HepG2 (cell line): ENCODE data around the gene USP5. TPM values are rescaled to one million over a fixed set of nuclear protein-coding genes. Genes with fewer than 3 reads are reported as not detected.
"Not testable (repeated sequence)": the region's sequence is repeated elsewhere in the genome, so short reads cannot be mapped to it uniquely, and the experiment has no call there.

Experiments used
- ATAC-seq: fragments of 200-7000 bp; cut with Tn5 transposase; 3 replicates; pipeline ENCODE4 v1.9.1; 2020; ENCODE audit warnings: mild to moderate bottlenecking, moderate library complexity
- BruUV-seq: library from RNA; stranded (reverse); fragments of 400-500 nt; replicated peaks from 2 replicates; lab custom pipeline; 2021; lab: Mats Ljungman, UMichigan
- CTCF ChIA-PET: fragments of 300-600 bp; formaldehyde crosslinking; extraction: SDS; loops from one replicate; lab custom pipeline; 2021; ENCODE audit warnings: low total read pairs, inconsistent platforms, low intra/inter-chr PET ratio; lab: Yijun Ruan, JAX
- POLR2A ChIA-PET: fragments of 350-600 bp; sonication (Branson Sonifier 250); formaldehyde crosslinking; loops from one replicate; lab custom pipeline; 2020; ENCODE audit warnings: antibody characterized with exemption, inconsistent platforms; lab: Yijun Ruan, JAX
- DNase-seq: peaks from one replicate; pipeline ENCODE4 v3.0.0-alpha.2; 2015; ENCODE audit warnings: low spot score
- FAIRE-seq: peaks from 3 replicates; lab custom pipeline; 2011; peaks lifted over from hg19 to GRCh38; lab: Jason Lieb, UNC
- H2AFZ ChIP-seq: one replicate; pipeline ENCODE4 v1.6.1; 2011; ENCODE audit warnings: low read length, inconsistent platforms
- H3K27ac ChIP-seq: fragments of 300-600 bp; 3 replicates; pipeline ENCODE4 v1.8.0; 2011; ENCODE audit warnings: mixed run types, mild to moderate bottlenecking, mixed read lengths, low read length, inconsistent platforms; ENCODE audit not compliant: insufficient read depth; ENCODE audit errors: extremely low read length
- H3K27me3 ChIP-seq, 2 experiments: fragments of 200-600 bp in 1 of 2; 2 replicates in 1 of 2; 3 replicates in 1 of 2; pipeline versions ENCODE4 v1.6.0 to v1.8.0; 2011; ENCODE audit warnings: low read length in 2 of 2, mild to moderate bottlenecking in 2 of 2, moderate library complexity in 2 of 2, inconsistent platforms in 1 of 2; ENCODE audit not compliant: insufficient read depth in 2 of 2, control insufficient read depth in 1 of 2
- H3K36me3 ChIP-seq, 2 experiments: fragments of 200-600 bp in 1 of 2; replicated peaks in 1 of 2; 2 replicates in 1 of 2; 3 replicates in 1 of 2; pipeline versions ENCODE4 v1.5.1 to v1.8.0; 2011; ENCODE audit warnings: low read length in 2 of 2, inconsistent platforms in 1 of 2; ENCODE audit not compliant: insufficient read depth in 2 of 2, control insufficient read depth in 1 of 2
- H3K4me1 ChIP-seq: 2 replicates; pipeline ENCODE4 v1.5.1; 2012; ENCODE audit warnings: low read length, inconsistent platforms; ENCODE audit not compliant: insufficient read depth
- H3K4me2 ChIP-seq: 2 replicates; pipeline ENCODE4 v1.6.0; 2011; ENCODE audit warnings: low read depth, low read length, inconsistent platforms
- H3K4me3 ChIP-seq, 3 experiments: fragments of 200-600 bp in 1 of 3; sonication (generic), shearing (Covaris generic) in 1 of 3; replicated peaks in 1 of 3; 2 replicates each; pipeline ENCODE4 v1.5.1; 2011 to 2016; ENCODE audit warnings: low read length in 3 of 3, inconsistent platforms in 2 of 3, low read depth in 2 of 3, mild to moderate bottlenecking in 2 of 3, control low read depth in 1 of 3, mixed read lengths in 1 of 3; ENCODE audit not compliant: insufficient read depth in 1 of 3
- H3K79me2 ChIP-seq: one replicate; pipeline ENCODE4 v1.6.1; 2011; ENCODE audit warnings: low read length, inconsistent platforms; ENCODE audit not compliant: insufficient read depth
- H3K9ac ChIP-seq: 2 replicates; pipeline ENCODE4 v1.6.0; 2011; ENCODE audit warnings: mild to moderate bottlenecking, low read depth, low read length, inconsistent platforms; ENCODE audit not compliant: insufficient read depth
- H3K9me3 ChIP-seq: 2 replicates; pipeline ENCODE4 v1.5.1; 2012; ENCODE audit warnings: mild to moderate bottlenecking, low read length
- H4K20me1 ChIP-seq: 2 replicates; pipeline ENCODE4 v1.6.0; 2011; ENCODE audit warnings: inconsistent platforms, mild to moderate bottlenecking, low read length, moderate library complexity; ENCODE audit not compliant: insufficient read depth
- SNAPC4 ChIP-seq: sonication (generic); formaldehyde crosslinking; IDR thresholded peaks from 2 replicates; pipeline ENCODE4 v1.4.0; 2020; ENCODE audit warnings: mild to moderate bottlenecking, missing genetic modification reagents
- ZBTB38 ChIP-seq: sonication (generic); formaldehyde crosslinking; IDR thresholded peaks from 2 replicates; pipeline ENCODE4 v1.5.1; 2020; ENCODE audit warnings: mild to moderate bottlenecking, missing genetic modification reagents
- ZNF121 ChIP-seq: sonication (generic); formaldehyde crosslinking; IDR thresholded peaks from 2 replicates; pipeline ENCODE4 v1.5.0; 2020; ENCODE audit warnings: mild to moderate bottlenecking, missing genetic modification reagents
- ZNF414 ChIP-seq: sonication (generic); formaldehyde crosslinking; IDR thresholded peaks from 2 replicates; pipeline ENCODE4 v1.5.0; 2020; ENCODE audit warnings: missing genetic modification reagents
- WGBS: methylation state at CpG from one replicate; pipeline ENCODE4 v1.1.6; 2017; ENCODE audit warnings: low lambda C conversion rate; 5-methylcytosine and 5-hydroxymethylcytosine counted together
- in situ Hi-C: cut with HindIII; loops from 2 replicates; pipeline ENCODE4 v1.10.0; 2017; ENCODE audit warnings: low pct_unique_long_range_greater_than_20kb; ENCODE audit not compliant: extremely low pct_ligation_motif_present
- intact Hi-C: fragments of 100-400 bp; cut with micrococcal nuclease; formaldehyde crosslinking; loops from one replicate; pipeline ENCODE4 v1.10.0; 2022; ENCODE audit not compliant: unreplicated experiment
- polyA plus RNA-seq, 8 experiments: library from polyadenylated mRNA; depleted of rRNA in 3 of 8; stranded (reverse) in 7 of 8; unstranded in 1 of 8; fragments of >200 nt; fragmentation: Illumina TruSeq in 4 of 8; extraction: Trizol in 4 of 8; gene quantifications; 2 replicates each; pipeline versions ENCODE4 v1.2.1 to v1.2.3, GENCODE V29; 2011 to 2016; ENCODE audit warnings: low read depth in 4 of 8, missing spikeins in 1 of 8, mixed read lengths in 1 of 8; ENCODE audit not compliant: insufficient read depth in 1 of 8
- total RNA-seq, 5 experiments: library from RNA; depleted of rRNA; stranded (reverse); fragments of >200 nt; fragmentation: Illumina TruSeq; extraction: Trizol; gene quantifications; 2 replicates each; pipeline ENCODE4 v1.2.3, GENCODE V29; 2016; ENCODE audit warnings: low read depth in 1 of 5

Gene USP5
- total and polyA plus RNA-seq, 2 of the 13 experiments (the other 11 are each of a cell fraction or from before 2014, with no cell fraction given), result 39.6 to 56.0 TPM

DNA sequence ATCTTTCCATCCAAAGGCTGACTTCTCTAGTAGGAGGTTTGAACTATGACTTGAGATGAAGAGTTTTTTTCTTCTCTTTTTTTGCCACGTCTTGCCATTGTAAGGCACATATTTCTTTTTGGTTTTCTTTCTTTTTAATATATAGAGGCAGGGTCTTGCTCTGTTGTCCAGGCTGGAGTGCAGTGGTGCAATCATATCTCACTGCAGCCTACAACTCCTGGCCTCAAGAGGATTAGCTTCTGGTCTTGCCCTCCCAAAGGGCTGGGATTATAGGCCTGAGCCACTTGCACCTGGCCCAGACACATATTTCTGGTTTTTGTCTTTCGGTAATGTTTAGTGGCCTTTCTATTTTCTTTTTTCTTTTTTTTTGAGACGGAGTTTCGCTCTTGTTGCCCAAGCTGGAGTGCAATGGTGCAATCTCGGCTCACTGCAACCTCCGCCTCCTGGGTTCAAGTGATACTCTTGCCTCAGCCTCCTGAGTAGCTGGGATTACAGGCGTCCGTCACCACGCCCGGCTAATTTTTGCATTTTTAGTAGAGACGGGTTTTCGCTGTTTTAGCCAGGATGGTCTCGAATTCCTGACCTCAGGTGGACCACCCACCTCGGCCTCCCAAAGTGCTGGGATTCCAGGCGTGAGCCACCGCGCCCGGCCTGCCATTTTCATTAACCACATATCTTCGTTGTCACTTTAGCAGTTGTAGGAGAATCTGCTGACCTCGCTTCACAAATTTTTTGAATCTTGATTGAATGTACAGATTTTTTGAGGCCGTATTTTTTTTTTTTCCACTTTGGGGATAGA lies 38.0 kb downstream of the USP5 start:
- TF ChIP-seq ZNF121, result peak; percentile 79; the same call in 1 of the 2 replicates
- peak; percentile 40; the same call in 1 of the 2 replicates for TF ChIP-seq ZBTB38 (CRISPR knock-in tag)
- TF ChIP-seq SNAPC4 (CRISPR knock-in tag), result 0 out of 2 replicates have a peak, but pooled peaks have one; percentile 4
- TF ChIP-seq ZNF414 (CRISPR knock-in tag), result 0 out of 2 replicates have a peak, but pooled peaks have one; percentile 14
- TF ChIP-seq, all 625 proteins: peak for 4; not testable (repeated sequence) for 621

More for the DNA sequence above, 38.0 kb downstream of the USP5 start:
- H3K79me2 ChIP-seq, BruUV-seq, intact Hi-C loops, FAIRE-seq, H3K27me3 ChIP-seq, H3K9me3 ChIP-seq, H3K4me2 ChIP-seq, H2AFZ ChIP-seq, DNase-seq, in situ Hi-C loops, ATAC-seq, H3K4me3 ChIP-seq, H3K36me3 ChIP-seq, H4K20me1 ChIP-seq: not testable (repeated sequence)
- peak overlapping the region; percentile 70 for H3K9ac ChIP-seq
- WGBS, result 97% methylated on average over 21 of the region's 21 CpGs
- ChIA-PET CTCF (interaction anchor here (2.5 kb wide), 1 partner anchor 17 kb away, joined by 24 read pairs; the partner anchor contains the start of gene SPSB2), POLR2A (interaction anchor here (0.9 to 4.4 kb wide), 5 partner anchors 9 to 54 kb away, joined by 3 to 73 read pairs (median 11); partner anchors contain the start of genes C12orf57 and SPSB2)
- H3K27ac ChIP-seq, result peak overlapping the region; percentile 94
- H3K4me1 ChIP-seq, result peaks cover 52% of the 10 kb centered on the region
